GM23338 (cell line): ENCODE results near the gene GPC6. TPM values are rescaled to one million over a fixed set of nuclear protein-coding genes. Genes with fewer than 3 reads are reported as not detected.

Experiments
- ATAC-seq: fragments of 200-7000 bp; cut with Tn5 transposase; 3 replicates; pipeline ENCODE4 v1.9.1; 2020
- DNase-seq: peaks from one replicate; pipeline ENCODE4 v3.0.0-alpha.2; 2015; ENCODE audit warnings: low spot score
- H2AFZ ChIP-seq: fragments of 200-600 bp; sonication (generic); 2 replicates; pipeline ENCODE4 v1.8.0; 2016; ENCODE audit warnings: antibody characterized with exemption, mild to moderate bottlenecking, moderate library complexity
- H3F3A ChIP-seq: fragments of 200-600 bp; sonication (generic); replicated peaks from 2 replicates; pipeline ENCODE4 v1.8.0; 2017; ENCODE audit warnings: antibody characterized with exemption, mixed run types, low read depth
- H3K27ac ChIP-seq: fragments of 200-600 bp; sonication (generic); 2 replicates; pipeline ENCODE4 v1.6.1; 2016; ENCODE audit warnings: low read depth
- H3K27me3 ChIP-seq: fragments of 200-600 bp; sonication (generic); 2 replicates; pipeline ENCODE4 v1.8.0; 2016; ENCODE audit warnings: mild to moderate bottlenecking, mixed run types, moderate library complexity; ENCODE audit not compliant: insufficient read depth
- H3K36me3 ChIP-seq: fragments of 200-600 bp; sonication (generic); 2 replicates; pipeline ENCODE4 v1.8.0; 2016; ENCODE audit warnings: mild to moderate bottlenecking; ENCODE audit not compliant: insufficient read depth
- H3K4me1 ChIP-seq: fragments of 200-600 bp; sonication (generic); 2 replicates; pipeline ENCODE4 v1.8.0; 2016; ENCODE audit warnings: mild to moderate bottlenecking, moderate library complexity; ENCODE audit not compliant: insufficient read depth
- H3K4me2 ChIP-seq: fragments of 200-600 bp; sonication (generic); 2 replicates; pipeline ENCODE4 v1.7.1; 2017; ENCODE audit warnings: mixed run types
- H3K4me3 ChIP-seq: fragments of 200-600 bp; sonication (generic); 2 replicates; pipeline ENCODE4 v1.6.1; 2016; ENCODE audit warnings: mixed run types
- H3K79me2 ChIP-seq: fragments of 200-600 bp; sonication (generic); replicated peaks from 2 replicates; pipeline ENCODE4 v1.8.0; 2017; ENCODE audit warnings: mild to moderate bottlenecking; ENCODE audit not compliant: insufficient read depth
- H3K9me2 ChIP-seq: fragments of 200-600 bp; sonication (generic); 2 replicates; pipeline ENCODE4 v1.8.0; 2017; ENCODE audit not compliant: insufficient read depth
- H4K20me1 ChIP-seq: fragments of 200-600 bp; sonication (generic); replicated peaks from 2 replicates; pipeline ENCODE4 v1.8.0; 2017; ENCODE audit warnings: mild to moderate bottlenecking; ENCODE audit not compliant: insufficient read depth
- H3K27ac Mint-ChIP-seq: 2 replicates; pipeline ENCODE4 v1.8.0; 2020; ENCODE audit warnings: inconsistent platforms, mild to moderate bottlenecking, moderate library complexity, mixed read lengths
- H3K27me3 Mint-ChIP-seq: 3 replicates; pipeline ENCODE4 v1.8.0; 2022; ENCODE audit warnings: low read depth, mild to moderate bottlenecking, moderate library complexity, mixed read lengths, inconsistent platforms; ENCODE audit not compliant: insufficient read depth, poor library complexity
- H3K36me3 Mint-ChIP-seq: 3 replicates; pipeline ENCODE4 v1.8.0; 2021; ENCODE audit warnings: low read depth, mild to moderate bottlenecking, inconsistent platforms, moderate library complexity, mixed read lengths
- H3K4me1 Mint-ChIP-seq: 3 replicates; pipeline ENCODE4 v1.8.0; 2020; ENCODE audit warnings: mild to moderate bottlenecking, inconsistent platforms, mixed read lengths
- H3K4me3 Mint-ChIP-seq: 3 replicates; pipeline ENCODE4 v1.8.0; 2021; ENCODE audit warnings: moderate library complexity, mild to moderate bottlenecking, inconsistent platforms, mixed read lengths
- H3K9me3 Mint-ChIP-seq: 3 replicates; pipeline ENCODE4 v1.8.0; 2020; ENCODE audit warnings: moderate library complexity, mild to moderate bottlenecking, inconsistent platforms, mixed read lengths
- CREB1 ChIP-seq: fragments of 250-450 bp; sonication (Bioruptor Pico); IDR thresholded peaks from 2 replicates; pipeline ENCODE4 v1.5.0; 2020; ENCODE audit warnings: low read depth, mild to moderate bottlenecking, moderate library complexity
- EZH2 ChIP-seq: fragments of 200-600 bp; sonication (generic); IDR thresholded peaks from one replicate; pipeline ENCODE4 v1.8.0; 2017; ENCODE audit warnings: antibody characterized with exemption, mild to moderate bottlenecking, low read depth; ENCODE audit not compliant: unreplicated experiment
- EZH2phosphoT487 ChIP-seq: fragments of 200-600 bp; sonication (generic); IDR thresholded peaks from one replicate; pipeline ENCODE4 v1.8.1; 2018; ENCODE audit warnings: antibody characterized with exemption; ENCODE audit not compliant: unreplicated experiment
- JUNB ChIP-seq: IDR thresholded peaks from one replicate; pipeline ENCODE4 v1.6.1; 2016; ENCODE audit warnings: antibody characterized with exemption; ENCODE audit not compliant: unreplicated experiment
- NANOG ChIP-seq: IDR thresholded peaks from 2 replicates; pipeline ENCODE4 v1.6.1; 2016; ENCODE audit warnings: antibody characterized with exemption, borderline replicate concordance
- POLR2AphosphoS5 ChIP-seq: IDR thresholded peaks from 2 replicates; pipeline ENCODE4 v1.6.1; 2016; ENCODE audit warnings: antibody characterized with exemption, low read depth
- STAT1 ChIP-seq: IDR thresholded peaks from one replicate; pipeline ENCODE4 v1.6.1; 2016; ENCODE audit warnings: antibody characterized with exemption; ENCODE audit not compliant: unreplicated experiment
- ZNF114 ChIP-seq: fragments of 250-450 bp; sonication (Bioruptor Pico); IDR thresholded peaks from 2 replicates; pipeline ENCODE4 v1.5.0; 2020; ENCODE audit warnings: mild to moderate bottlenecking, moderate library complexity
- ZNF331 ChIP-seq: fragments of 250-450 bp; sonication (Bioruptor Pico); IDR thresholded peaks from 2 replicates; pipeline ENCODE4 v1.5.0; 2020; ENCODE audit warnings: low read depth, mild to moderate bottlenecking, moderate library complexity
- polyA plus RNA-seq: library from polyadenylated mRNA; unstranded; fragments of >200 nt; fragmentation: Nextera tagmentation; extraction: Ambion mirVana; gene quantifications from 2 replicates; pipeline ENCODE4 v1.2.1, GENCODE V29; 2016
- total RNA-seq: library from RNA; depleted of rRNA; stranded (reverse); fragments of >200 nt; shearing (Covaris generic); gene quantifications from 2 replicates; pipeline ENCODE4 v1.2.3, GENCODE V29; 2014
- TF ChIP-seq, protein P1 (sequence below), 2 experiments: fragments of 200-600 bp in 1 of 2; sonication (generic) in 1 of 2; conservative IDR thresholded peaks; 2 replicates each; pipeline versions ENCODE4 v1.5.1 to v1.6.1; 2016 to 2017; ENCODE audit warnings: antibody characterized with exemption in 2 of 2, low read depth in 2 of 2, mild to moderate bottlenecking in 2 of 2, moderate library complexity in 1 of 2
- TF ChIP-seq, protein P2 (sequence below): IDR thresholded peaks from one replicate; pipeline ENCODE4 v1.6.1; 2018; ENCODE audit warnings: antibody characterized with exemption; ENCODE audit not compliant: unreplicated experiment
- TF ChIP-seq, protein P3 (sequence below): IDR thresholded peaks from 2 replicates; pipeline ENCODE4 v1.6.1; 2016; ENCODE audit warnings: antibody characterized with exemption
- TF ChIP-seq, protein P4 (sequence below): fragments of 250-450 bp; sonication (Bioruptor Pico); IDR thresholded peaks from 2 replicates; pipeline ENCODE4 v1.5.0; 2020; ENCODE audit warnings: mild to moderate bottlenecking, moderate library complexity

GPC6 gene
- total and polyA plus RNA-seq, 2 experiments from 2014 or later, result 6.4 to 28.6 TPM

- Histone ChIP-seq H4K20me1 (no peaks in the 10 kb centered on the region), H3K4me2 (no peak overlapping the region), H3K27me3 (no peaks in the 10 kb centered on the region), H3K4me3 (no peak overlapping the region), H3K4me1 (no peaks in the 10 kb centered on the region), H3K27ac (no peak overlapping the region), H3F3A (no peaks in the 10 kb centered on the region), H3K36me3 (no peaks in the 10 kb centered on the region), H2AFZ (no peak overlapping the region), H3K9me2 (no peaks in the 10 kb centered on the region), H3K79me2 (peaks cover 6% of the 10 kb centered on the region; the same call in 1 of the 2 replicates)
- no peaks in the 10 kb centered on the region for H3K36me3 Mint-ChIP-seq
- DNase-seq (no peak), ATAC-seq (no peak)
- H3K27me3 Mint-ChIP-seq, result peaks cover under 1% of the 10 kb centered on the region
- H3K4me3 Mint-ChIP-seq, result no peak overlapping the region
- H3K4me1 Mint-ChIP-seq, result peaks cover 5% of the 10 kb centered on the region; the same call in 2 of the 3 replicates
- no peak overlapping the region for H3K27ac Mint-ChIP-seq
- no peaks in the 10 kb centered on the region for H3K9me3 Mint-ChIP-seq
- TF ChIP-seq NANOG (no peak), EZH2 (no peak), ZNF114 (CRISPR knock-in tag) (no peak), CREB1 (no peak), EZH2phosphoT487 (no peak), ZNF331 (no peak), JUNB (no peak), STAT1 (no peak), POLR2AphosphoS5 (no peak)
- TF ChIP-seq, protein P1, sequence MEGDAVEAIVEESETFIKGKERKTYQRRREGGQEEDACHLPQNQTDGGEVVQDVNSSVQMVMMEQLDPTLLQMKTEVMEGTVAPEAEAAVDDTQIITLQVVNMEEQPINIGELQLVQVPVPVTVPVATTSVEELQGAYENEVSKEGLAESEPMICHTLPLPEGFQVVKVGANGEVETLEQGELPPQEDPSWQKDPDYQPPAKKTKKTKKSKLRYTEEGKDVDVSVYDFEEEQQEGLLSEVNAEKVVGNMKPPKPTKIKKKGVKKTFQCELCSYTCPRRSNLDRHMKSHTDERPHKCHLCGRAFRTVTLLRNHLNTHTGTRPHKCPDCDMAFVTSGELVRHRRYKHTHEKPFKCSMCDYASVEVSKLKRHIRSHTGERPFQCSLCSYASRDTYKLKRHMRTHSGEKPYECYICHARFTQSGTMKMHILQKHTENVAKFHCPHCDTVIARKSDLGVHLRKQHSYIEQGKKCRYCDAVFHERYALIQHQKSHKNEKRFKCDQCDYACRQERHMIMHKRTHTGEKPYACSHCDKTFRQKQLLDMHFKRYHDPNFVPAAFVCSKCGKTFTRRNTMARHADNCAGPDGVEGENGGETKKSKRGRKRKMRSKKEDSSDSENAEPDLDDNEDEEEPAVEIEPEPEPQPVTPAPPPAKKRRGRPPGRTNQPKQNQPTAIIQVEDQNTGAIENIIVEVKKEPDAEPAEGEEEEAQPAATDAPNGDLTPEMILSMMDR (conservative IDR thresholded peaks at IDR 0.05; ENCODE audit: low read depth in 2 of 2), result no peak
- TF ChIP-seq, protein P2, sequence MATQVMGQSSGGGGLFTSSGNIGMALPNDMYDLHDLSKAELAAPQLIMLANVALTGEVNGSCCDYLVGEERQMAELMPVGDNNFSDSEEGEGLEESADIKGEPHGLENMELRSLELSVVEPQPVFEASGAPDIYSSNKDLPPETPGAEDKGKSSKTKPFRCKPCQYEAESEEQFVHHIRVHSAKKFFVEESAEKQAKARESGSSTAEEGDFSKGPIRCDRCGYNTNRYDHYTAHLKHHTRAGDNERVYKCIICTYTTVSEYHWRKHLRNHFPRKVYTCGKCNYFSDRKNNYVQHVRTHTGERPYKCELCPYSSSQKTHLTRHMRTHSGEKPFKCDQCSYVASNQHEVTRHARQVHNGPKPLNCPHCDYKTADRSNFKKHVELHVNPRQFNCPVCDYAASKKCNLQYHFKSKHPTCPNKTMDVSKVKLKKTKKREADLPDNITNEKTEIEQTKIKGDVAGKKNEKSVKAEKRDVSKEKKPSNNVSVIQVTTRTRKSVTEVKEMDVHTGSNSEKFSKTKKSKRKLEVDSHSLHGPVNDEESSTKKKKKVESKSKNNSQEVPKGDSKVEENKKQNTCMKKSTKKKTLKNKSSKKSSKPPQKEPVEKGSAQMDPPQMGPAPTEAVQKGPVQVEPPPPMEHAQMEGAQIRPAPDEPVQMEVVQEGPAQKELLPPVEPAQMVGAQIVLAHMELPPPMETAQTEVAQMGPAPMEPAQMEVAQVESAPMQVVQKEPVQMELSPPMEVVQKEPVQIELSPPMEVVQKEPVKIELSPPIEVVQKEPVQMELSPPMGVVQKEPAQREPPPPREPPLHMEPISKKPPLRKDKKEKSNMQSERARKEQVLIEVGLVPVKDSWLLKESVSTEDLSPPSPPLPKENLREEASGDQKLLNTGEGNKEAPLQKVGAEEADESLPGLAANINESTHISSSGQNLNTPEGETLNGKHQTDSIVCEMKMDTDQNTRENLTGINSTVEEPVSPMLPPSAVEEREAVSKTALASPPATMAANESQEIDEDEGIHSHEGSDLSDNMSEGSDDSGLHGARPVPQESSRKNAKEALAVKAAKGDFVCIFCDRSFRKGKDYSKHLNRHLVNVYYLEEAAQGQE, result no peak
- TF ChIP-seq, protein P3, sequence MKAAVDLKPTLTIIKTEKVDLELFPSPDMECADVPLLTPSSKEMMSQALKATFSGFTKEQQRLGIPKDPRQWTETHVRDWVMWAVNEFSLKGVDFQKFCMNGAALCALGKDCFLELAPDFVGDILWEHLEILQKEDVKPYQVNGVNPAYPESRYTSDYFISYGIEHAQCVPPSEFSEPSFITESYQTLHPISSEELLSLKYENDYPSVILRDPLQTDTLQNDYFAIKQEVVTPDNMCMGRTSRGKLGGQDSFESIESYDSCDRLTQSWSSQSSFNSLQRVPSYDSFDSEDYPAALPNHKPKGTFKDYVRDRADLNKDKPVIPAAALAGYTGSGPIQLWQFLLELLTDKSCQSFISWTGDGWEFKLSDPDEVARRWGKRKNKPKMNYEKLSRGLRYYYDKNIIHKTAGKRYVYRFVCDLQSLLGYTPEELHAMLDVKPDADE, result no peak
- TF ChIP-seq, protein P4, sequence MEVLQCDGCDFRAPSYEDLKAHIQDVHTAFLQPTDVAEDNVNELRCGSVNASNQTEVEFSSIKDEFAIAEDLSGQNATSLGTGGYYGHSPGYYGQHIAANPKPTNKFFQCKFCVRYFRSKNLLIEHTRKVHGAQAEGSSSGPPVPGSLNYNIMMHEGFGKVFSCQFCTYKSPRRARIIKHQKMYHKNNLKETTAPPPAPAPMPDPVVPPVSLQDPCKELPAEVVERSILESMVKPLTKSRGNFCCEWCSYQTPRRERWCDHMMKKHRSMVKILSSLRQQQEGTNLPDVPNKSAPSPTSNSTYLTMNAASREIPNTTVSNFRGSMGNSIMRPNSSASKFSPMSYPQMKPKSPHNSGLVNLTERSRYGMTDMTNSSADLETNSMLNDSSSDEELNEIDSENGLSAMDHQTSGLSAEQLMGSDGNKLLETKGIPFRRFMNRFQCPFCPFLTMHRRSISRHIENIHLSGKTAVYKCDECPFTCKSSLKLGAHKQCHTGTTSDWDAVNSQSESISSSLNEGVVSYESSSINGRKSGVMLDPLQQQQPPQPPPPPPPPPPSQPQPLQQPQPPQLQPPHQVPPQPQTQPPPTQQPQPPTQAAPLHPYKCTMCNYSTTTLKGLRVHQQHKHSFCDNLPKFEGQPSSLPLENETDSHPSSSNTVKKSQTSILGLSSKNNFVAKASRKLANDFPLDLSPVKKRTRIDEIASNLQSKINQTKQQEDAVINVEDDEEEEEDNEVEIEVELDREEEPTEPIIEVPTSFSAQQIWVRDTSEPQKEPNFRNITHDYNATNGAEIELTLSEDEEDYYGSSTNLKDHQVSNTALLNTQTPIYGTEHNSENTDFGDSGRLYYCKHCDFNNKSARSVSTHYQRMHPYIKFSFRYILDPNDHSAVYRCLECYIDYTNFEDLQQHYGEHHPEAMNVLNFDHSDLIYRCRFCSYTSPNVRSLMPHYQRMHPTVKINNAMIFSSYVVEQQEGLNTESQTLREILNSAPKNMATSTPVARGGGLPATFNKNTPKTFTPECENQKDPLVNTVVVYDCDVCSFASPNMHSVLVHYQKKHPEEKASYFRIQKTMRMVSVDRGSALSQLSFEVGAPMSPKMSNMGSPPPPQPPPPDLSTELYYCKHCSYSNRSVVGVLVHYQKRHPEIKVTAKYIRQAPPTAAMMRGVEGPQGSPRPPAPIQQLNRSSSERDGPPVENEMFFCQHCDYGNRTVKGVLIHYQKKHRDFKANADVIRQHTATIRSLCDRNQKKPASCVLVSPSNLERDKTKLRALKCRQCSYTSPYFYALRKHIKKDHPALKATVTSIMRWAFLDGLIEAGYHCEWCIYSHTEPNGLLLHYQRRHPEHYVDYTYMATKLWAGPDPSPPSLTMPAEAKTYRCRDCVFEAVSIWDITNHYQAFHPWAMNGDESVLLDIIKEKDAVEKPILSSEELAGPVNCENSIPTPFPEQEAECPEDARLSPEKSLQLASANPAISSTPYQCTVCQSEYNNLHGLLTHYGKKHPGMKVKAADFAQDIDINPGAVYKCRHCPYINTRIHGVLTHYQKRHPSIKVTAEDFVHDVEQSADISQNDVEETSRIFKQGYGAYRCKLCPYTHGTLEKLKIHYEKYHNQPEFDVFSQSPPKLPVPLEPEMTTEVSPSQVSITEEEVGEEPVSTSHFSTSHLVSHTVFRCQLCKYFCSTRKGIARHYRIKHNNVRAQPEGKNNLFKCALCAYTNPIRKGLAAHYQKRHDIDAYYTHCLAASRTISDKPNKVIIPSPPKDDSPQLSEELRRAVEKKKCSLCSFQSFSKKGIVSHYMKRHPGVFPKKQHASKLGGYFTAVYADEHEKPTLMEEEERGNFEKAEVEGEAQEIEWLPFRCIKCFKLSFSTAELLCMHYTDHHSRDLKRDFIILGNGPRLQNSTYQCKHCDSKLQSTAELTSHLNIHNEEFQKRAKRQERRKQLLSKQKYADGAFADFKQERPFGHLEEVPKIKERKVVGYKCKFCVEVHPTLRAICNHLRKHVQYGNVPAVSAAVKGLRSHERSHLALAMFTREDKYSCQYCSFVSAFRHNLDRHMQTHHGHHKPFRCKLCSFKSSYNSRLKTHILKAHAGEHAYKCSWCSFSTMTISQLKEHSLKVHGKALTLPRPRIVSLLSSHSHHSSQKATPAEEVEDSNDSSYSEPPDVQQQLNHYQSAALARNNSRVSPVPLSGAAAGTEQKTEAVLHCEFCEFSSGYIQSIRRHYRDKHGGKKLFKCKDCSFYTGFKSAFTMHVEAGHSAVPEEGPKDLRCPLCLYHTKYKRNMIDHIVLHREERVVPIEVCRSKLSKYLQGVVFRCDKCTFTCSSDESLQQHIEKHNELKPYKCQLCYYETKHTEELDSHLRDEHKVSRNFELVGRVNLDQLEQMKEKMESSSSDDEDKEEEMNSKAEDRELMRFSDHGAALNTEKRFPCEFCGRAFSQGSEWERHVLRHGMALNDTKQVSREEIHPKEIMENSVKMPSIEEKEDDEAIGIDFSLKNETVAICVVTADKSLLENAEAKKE (CRISPR knock-in tag), result no peak
Measured at GRCh38 chr13:93406136-93406535, 179.5 kb downstream of the GPC6 start.
